Adrenal gland (tissue), 12 donors: Measurements from ENCODE around the gene CCDC81. TPM values are rescaled to one million over a fixed set of nuclear protein-coding genes. Genes with fewer than 3 reads are reported as not detected.

Experiments
- DNase-seq, 7 donors: peaks; one replicate each; pipeline ENCODE4 v3.0.0-alpha.2; 2019 to 2020
- H3K27ac ChIP-seq, 5 donors: fragments of 200-600 bp; sonication (generic) in 4 of 5; 1 replicate in 3 of 5; 2 replicates in 2 of 5; pipeline versions ENCODE4 v1.5.1 to v1.8.0; 2016 to 2020; ENCODE audit warnings: mild to moderate bottlenecking in 1 of 5
- H3K27me3 ChIP-seq: fragments of 200-600 bp; 2 replicates; pipeline ENCODE4 v1.8.0; 2021
- H3K36me3 ChIP-seq, 2 donors: fragments of 200-600 bp; replicated peaks in 1 of 2; 1 replicate in 1 of 2; 2 replicates in 1 of 2; pipeline versions ENCODE4 v1.5.1 to v1.8.0; 2018 to 2022
- H3K4me1 ChIP-seq, 2 donors: fragments of 200-600 bp; replicated peaks in 1 of 2; 1 replicate in 1 of 2; 2 replicates in 1 of 2; pipeline versions ENCODE4 v1.5.1 to v1.8.0; 2018 to 2021
- H3K4me3 ChIP-seq, 4 donors: fragments of 200-600 bp; sonication (generic) in 3 of 4; one replicate each; pipeline ENCODE4 v1.5.1; 2016 to 2018
- H3K9me3 ChIP-seq, 3 donors: fragments of 200-600 bp; sonication (generic) in 1 of 3; replicated peaks in 1 of 3; 1 replicate in 2 of 3; 2 replicates in 1 of 3; pipeline versions ENCODE4 v1.5.1 to v1.8.0; 2016 to 2021
- CTCF ChIP-seq, 6 experiments: fragments of 450-650 bp in 4 of 6; fragments of 200-600 bp in 2 of 6; sonication (generic) in 1 of 6; IDR thresholded peaks; 1 replicate in 5 of 6; 2 replicates in 1 of 6; pipeline versions ENCODE4 v1.5.1 to v1.8.0; 2016 to 2021; ENCODE audit warnings: antibody characterized with exemption in 6 of 6, mild to moderate bottlenecking in 2 of 6, moderate library complexity in 1 of 6
- POLR2A ChIP-seq, 2 donors: fragments of 450-650 bp; IDR thresholded peaks; one replicate each; pipeline ENCODE4 v1.6.1; 2017; ENCODE audit warnings: antibody characterized with exemption in 2 of 2, mild to moderate bottlenecking in 2 of 2, moderate library complexity in 1 of 2
- WGBS, 4 donors: extraction: QIAGEN DNeasy Blood & Tissue Kit in 2 of 4; methylation state at CpG; one replicate each; pipeline versions ENCODE4 v1.1.5 to v1.1.7; 2013 to 2017; 5-methylcytosine and 5-hydroxymethylcytosine counted together
- intact Hi-C, 2 donors: fragments of 100-400 bp; cut with DNase I; formaldehyde crosslinking; loops; one replicate each; pipeline versions ENCODE4 v1.14.1 to v1.15.0; 2022 to 2023
- polyA plus RNA-seq, 3 donors: library from polyadenylated mRNA; stranded (reverse); fragments of 200-250 nt in 2 of 3; fragments of 350-450 nt in 1 of 3; fragmentation: Illumina TruSeq in 1 of 3; extraction: RNeasy Lipid Tissue Mini Kit (QIAGEN cat#74804) in 1 of 3; gene quantifications; one replicate each; pipeline ENCODE4 v1.2.3, GENCODE V29; 2013 to 2014
- total RNA-seq, 9 donors: library from RNA; depleted of rRNA in 4 of 9; stranded (reverse); fragments of >200 nt in 4 of 9; fragments of 120-200 nt in 1 of 9; fragmentation: NEBNext Ultra II Directional in 1 of 9; extraction: Animal tissue kit (Norgen Biotek cat#: 25700) in 1 of 9; gene quantifications; one replicate each; pipeline versions ENCODE4 v1.1.0 to v1.2.4, GENCODE V29; 2013 to 2023
- donor health status: healthy with polysubstance abuse.
- donor health status: Bipolar disorder and iron deficiency.
- donor health status: DM: yes; HTN: yes; CAD: no.
- donor health status: DM: no; HTN: no; CAD: no.
- donor health status: DM: no; HTN: no; CAD: no.
- donor health status: DM: yes; HTN: yes; CAD: no.

The CCDC81 gene
- total and polyA plus RNA-seq, 12 donors, result 0.18 to 3.0 (median 0.69) TPM; not detected in 2

GRCh38 chr11:86396396-86396795, 21.7 kb downstream of the CCDC81 start:
- WGBS, 4 donors, result 89 to 100% (median 97%) methylated on average over 2 of the region's 2 CpGs
- H3K4me3 ChIP-seq, result no peak overlapping the region
- H3K27me3 ChIP-seq, result no peaks in the 10 kb centered on the region
- H3K4me1 ChIP-seq, result peaks cover 7 to 18% of the 10 kb centered on the region in 2 donors
- TF ChIP-seq CTCF (IDR thresholded peaks at IDR 0.05), result no peak
- TF ChIP-seq POLR2A (IDR thresholded peaks at IDR 0.05), result no peak
- H3K9me3 ChIP-seq, result no peaks in the 10 kb centered on the region
- intact Hi-C loops, result no loop called here
- H3K27ac ChIP-seq, result no peak overlapping the region
- no peaks in the 10 kb centered on the region for H3K36me3 ChIP-seq
- DNase-seq, result no peak

GRCh38 chr11:86397351-86397750, 22.7 kb downstream of the CCDC81 start:
- intact Hi-C loops, result no loop called here
- Histone ChIP-seq H3K27ac (no peak overlapping the region), H3K9me3 (no peaks in the 10 kb centered on the region), H3K4me1 (peaks cover 7 to 18% of the 10 kb centered on the region in 2 donors), H3K27me3 (no peaks in the 10 kb centered on the region), H3K4me3 (no peak overlapping the region), H3K36me3 (no peaks in the 10 kb centered on the region)
- DNase-seq, result no peak
- TF ChIP-seq POLR2A (IDR thresholded peaks at IDR 0.05), result no peak
- TF ChIP-seq CTCF (IDR thresholded peaks at IDR 0.05), result no peak

- Histone ChIP-seq H3K27me3 (no peaks in the 10 kb centered on the region), H3K4me3 (no peak overlapping the region), H3K9me3 (no peaks in the 10 kb centered on the region), H3K27ac (no peak overlapping the region), H3K36me3 (no peaks in the 10 kb centered on the region), H3K4me1 (peaks cover 7 to 18% of the 10 kb centered on the region in 2 donors)
- TF ChIP-seq CTCF (IDR thresholded peaks at IDR 0.05), result no peak
- DNase-seq, result no peak
- intact Hi-C loops, result no loop called here
- 96 to 99% (median 97%) methylated on average over 3 of the region's 3 CpGs for WGBS, 4 donors
These were observed 23.4 kb downstream of the CCDC81 start for GRCh38 chr11:86398106-86398505.

- no peak for DNase-seq
- Histone ChIP-seq H3K36me3 (no peaks in the 10 kb centered on the region), H3K4me1 (no peaks in the 10 kb centered on the region), H3K9me3 (no peaks in the 10 kb centered on the region), H3K27ac (no peak overlapping the region), H3K4me3 (no peak overlapping the region), H3K27me3 (no peaks in the 10 kb centered on the region)
- intact Hi-C loops, result no loop called here
- 87 to 94% (median 88%) methylated on average over 1 of the region's 1 CpG for WGBS, 4 donors
- no peak for TF ChIP-seq POLR2A (IDR thresholded peaks at IDR 0.05)
- TF ChIP-seq CTCF (IDR thresholded peaks at IDR 0.05), result no peak
These were observed 28.8 kb downstream of the CCDC81 start for GRCh38 chr11:86403458-86403857.
